ENCODE data around the gene FAM76A.
"Not testable (repeated sequence)": the region's sequence is repeated elsewhere in the genome, so short reads cannot be mapped to it uniquely, and the experiment has no call there.

The FAM76A gene

GRCh38 chr1:27725374-27726172 is at the start of gene FAM76A:
FAM76A (plus strand) TSS chr1:27725961; CDS start chr1:27726081, 120 bp downstream.
- DNase-seq (ENCODE audit: low spot score), result peak; percentile 99

- DNase-seq (ENCODE audit: low spot score), result no peak
These were observed 49.4 kb upstream of the FAM76A start for GRCh38 chr1:27676410-27676809.

GRCh38 chr1:27678747-27679146 is 47.0 kb upstream of the FAM76A start:
- no peak for DNase-seq (ENCODE audit: low spot score)

GRCh38 chr1:27680225-27680791 is 45.5 kb upstream of the FAM76A start:
- not testable (repeated sequence) for DNase-seq (ENCODE audit: low spot score)

GRCh38 chr1:27681580-27681979 is 44.2 kb upstream of the FAM76A start:
- not testable (repeated sequence) for DNase-seq (ENCODE audit: low spot score)

- no peak for DNase-seq (ENCODE audit: low spot score)
These were observed 43.3 kb upstream of the FAM76A start for GRCh38 chr1:27682351-27682944.

- no peak for DNase-seq (ENCODE audit: low spot score)
These were observed 41.6 kb upstream of the FAM76A start for GRCh38 chr1:27684176-27684575.

- DNase-seq (ENCODE audit: low spot score), result no peak
These were observed 39.4 kb upstream of the FAM76A start for GRCh38 chr1:27686223-27686990.

GRCh38 chr1:27687906-27688305 is 37.9 kb upstream of the FAM76A start:
- no peak for DNase-seq (ENCODE audit: low spot score)

- DNase-seq (ENCODE audit: low spot score), result no peak
These were observed 36.2 kb upstream of the FAM76A start for GRCh38 chr1:27689423-27690173.

GRCh38 chr1:27690183-27690582 is 35.6 kb upstream of the FAM76A start:
- no peak for DNase-seq (ENCODE audit: low spot score)

- DNase-seq (ENCODE audit: low spot score), result not testable (repeated sequence)
These were observed 28.9 kb upstream of the FAM76A start for GRCh38 chr1:27696835-27697234.

GRCh38 chr1:27704958-27705357 is 20.8 kb upstream of the FAM76A start:
- no peak for DNase-seq (ENCODE audit: low spot score)

GRCh38 chr1:27705545-27705944 is 20.2 kb upstream of the FAM76A start:
- no peak for DNase-seq (ENCODE audit: low spot score)

GRCh38 chr1:27710574-27710973 is 15.2 kb upstream of the FAM76A start:
- no peak for DNase-seq (ENCODE audit: low spot score)

- DNase-seq (ENCODE audit: low spot score), result no peak
These were observed 12.5 kb upstream of the FAM76A start for GRCh38 chr1:27713139-27713725.

- no peak for DNase-seq (ENCODE audit: low spot score)
These were observed 11.8 kb upstream of the FAM76A start for GRCh38 chr1:27713869-27714513.

GRCh38 chr1:27716262-27716895 is 9.4 kb upstream of the FAM76A start:
- no peak for DNase-seq (ENCODE audit: low spot score)

GRCh38 chr1:27719286-27720251 is 6.2 kb upstream of the FAM76A start:
- DNase-seq (ENCODE audit: low spot score), result peak; percentile 2

Data from CD4-positive, alpha-beta T cell treated with Interleukin-6 at 100 ng/mL for 8 hours (primary cell).